Suppressor macrophage treated with lipopolysaccharide for 4 hours (primary cell): ENCODE measurements around the gene HLA-F.
A peak's percentile ranks its signal among the peaks of the same experiment; 100 is the strongest.

Experiments
- DNase-seq: peaks from one replicate; pipeline ENCODE4 v3.0.0-alpha.2; 2020

Gene HLA-F

GRCh38 chr6:29764422-29765196 is 41.4 kb downstream of the HLA-F start:
- DNase-seq: peak; percentile 61

GRCh38 chr6:29769336-29769735 is 46.1 kb downstream of the HLA-F start:
- DNase-seq: no peak

DNA sequence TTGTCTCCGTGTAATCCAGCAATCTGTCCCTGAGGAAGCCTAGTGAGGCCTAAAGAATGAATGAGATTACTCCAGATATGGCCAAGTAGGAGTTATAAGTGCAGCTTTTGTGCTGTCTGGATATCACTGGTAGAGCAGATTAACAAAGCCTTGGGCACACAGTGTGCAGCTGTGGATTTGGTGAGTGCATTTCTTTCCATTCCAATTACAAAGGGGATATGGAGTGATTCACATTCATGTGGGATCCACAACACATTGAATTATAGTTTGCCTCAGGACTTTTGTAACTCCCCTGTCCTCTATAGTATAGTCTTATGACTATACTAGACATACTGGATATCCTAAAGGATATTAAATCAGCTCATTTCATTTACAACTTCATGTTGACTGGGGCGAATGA is 47.1 kb downstream of the HLA-F start:
- no peak for DNase-seq

GRCh38 chr6:29776684-29777083 is 53.5 kb downstream of the HLA-F start:
- DNase-seq: no peak
